Psoas muscle (tissue), 8 donors: ENCODE measurements around the gene EPHB1. TPM values are rescaled to one million over a fixed set of nuclear protein-coding genes. Genes with fewer than 3 reads are reported as not detected.

Source experiments
- ATAC-seq, 4 donors: fragments of 200-7000 bp; cut with Tn5 transposase; one replicate each; pipeline ENCODE4 v1.9.1; 2020; ENCODE audit warnings: moderate library complexity in 3 of 4, mild to moderate bottlenecking in 2 of 4
- DNase-seq, 2 donors: peaks; one replicate each; pipeline ENCODE4 v3.0.0-alpha.2; 2020
- H3K27ac ChIP-seq: fragments of 200-600 bp; one replicate; pipeline ENCODE4 v1.8.0; 2022
- H3K27me3 ChIP-seq, 3 donors: fragments of 200-600 bp in 1 of 3; one replicate each; pipeline versions ENCODE4 v1.6.1 to v1.8.0; 2013 to 2022; ENCODE audit warnings: low read length in 2 of 3, mild to moderate bottlenecking in 2 of 3, moderate library complexity in 1 of 3; ENCODE audit not compliant: insufficient read depth in 3 of 3
- H3K36me3 ChIP-seq, 2 donors: fragments of 200-600 bp in 1 of 2; one replicate each; pipeline versions ENCODE4 v1.6.1 to v1.8.0; 2013 to 2022; ENCODE audit warnings: low read depth in 1 of 2, mild to moderate bottlenecking in 1 of 2, moderate library complexity in 1 of 2; ENCODE audit not compliant: insufficient read depth in 1 of 2
- H3K4me1 ChIP-seq: fragments of 200-600 bp; one replicate; pipeline ENCODE4 v1.8.0; 2022
- H3K4me3 ChIP-seq: fragments of 200-600 bp; one replicate; pipeline ENCODE4 v1.8.0; 2022; ENCODE audit warnings: mild to moderate bottlenecking
- H3K9me3 ChIP-seq: fragments of 200-600 bp; one replicate; pipeline ENCODE4 v1.8.0; 2022
- WGBS, 3 donors: extraction: QIAGEN DNeasy Blood & Tissue Kit; methylation state at CpG; one replicate each; pipeline versions ENCODE4 v1.1.6 to v1.1.7; 2013; 5-methylcytosine and 5-hydroxymethylcytosine counted together
- intact Hi-C, 2 donors: fragments of 100-400 bp; cut with DNase I; formaldehyde crosslinking; loops; one replicate each; pipeline versions ENCODE4 v1.11.0 to v1.14.2; 2022
- polyA plus RNA-seq, 3 donors: library from polyadenylated mRNA; stranded (reverse); fragments of 200-250 nt; gene quantifications; one replicate each; pipeline ENCODE4 v1.2.3, GENCODE V29; 2013
- total RNA-seq, 4 donors: library from RNA; stranded (reverse); fragmentation: NEBNext Ultra II Directional in 2 of 4; extraction: Animal tissue kit (Norgen Biotek cat#: 25700) in 2 of 4; gene quantifications; one replicate each; pipeline versions ENCODE4 v1.2.1 to v1.2.4, GENCODE V29; 2021 to 2023
- TF ChIP-seq, protein P1 (sequence below): fragments of 200-600 bp; IDR thresholded peaks from one replicate; pipeline ENCODE4 v1.8.0; 2022; ENCODE audit warnings: antibody characterized with exemption
- donor health status: healthy with polysubstance abuse.
- donor health status: DM: no; HTN: no; CAD: no; lungs with moderate emphysema.
- donor health status: Bipolar disorder and iron deficiency.
- donor health status: healthy.
- donor health status: DM: yes; HTN: yes; CAD: no.
- donor health status: DM: no; HTN: no; CAD: no.
- donor health status: DM: no; HTN: no; CAD: no.
- donor health status: DM: yes; HTN: yes; CAD: no.

Gene EPHB1
- total and polyA plus RNA-seq, 7 donors = 0.85 to 6.3 (median 2.0) TPM

DNA sequence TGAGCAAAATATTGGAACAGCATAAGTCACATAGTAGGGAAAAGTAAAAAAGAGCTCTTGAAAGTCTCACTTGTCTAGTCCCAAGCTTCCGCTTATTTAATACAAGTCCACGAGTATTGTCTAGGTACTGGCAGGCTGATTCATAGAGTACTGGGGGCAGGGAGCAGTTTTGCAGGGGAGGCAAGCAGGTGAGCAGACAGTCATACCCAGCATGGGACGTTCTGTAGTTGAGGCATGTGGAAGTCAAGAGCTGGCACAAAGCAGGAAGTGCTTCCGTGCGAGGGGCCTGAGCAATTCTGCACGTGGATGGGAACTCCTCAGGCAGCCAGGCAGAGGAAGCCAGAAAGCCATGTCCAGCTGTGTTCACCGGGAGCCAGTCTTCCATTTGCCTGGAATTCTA lies 287.6 kb downstream of the EPHB1 start:
- WGBS, 3 donors = 64 to 72% (median 67%) methylated on average over 7 of the region's 7 CpGs
- H3K9me3 ChIP-seq = no peaks in the 10 kb centered on the region
- H3K36me3 ChIP-seq = no peaks in the 10 kb centered on the region
- DNase-seq (no peak), ATAC-seq (no peak)
- H3K27me3 ChIP-seq = peaks cover 0 to 2% (median 0%) of the 10 kb centered on the region in 3 donors
- TF ChIP-seq, protein P1, sequence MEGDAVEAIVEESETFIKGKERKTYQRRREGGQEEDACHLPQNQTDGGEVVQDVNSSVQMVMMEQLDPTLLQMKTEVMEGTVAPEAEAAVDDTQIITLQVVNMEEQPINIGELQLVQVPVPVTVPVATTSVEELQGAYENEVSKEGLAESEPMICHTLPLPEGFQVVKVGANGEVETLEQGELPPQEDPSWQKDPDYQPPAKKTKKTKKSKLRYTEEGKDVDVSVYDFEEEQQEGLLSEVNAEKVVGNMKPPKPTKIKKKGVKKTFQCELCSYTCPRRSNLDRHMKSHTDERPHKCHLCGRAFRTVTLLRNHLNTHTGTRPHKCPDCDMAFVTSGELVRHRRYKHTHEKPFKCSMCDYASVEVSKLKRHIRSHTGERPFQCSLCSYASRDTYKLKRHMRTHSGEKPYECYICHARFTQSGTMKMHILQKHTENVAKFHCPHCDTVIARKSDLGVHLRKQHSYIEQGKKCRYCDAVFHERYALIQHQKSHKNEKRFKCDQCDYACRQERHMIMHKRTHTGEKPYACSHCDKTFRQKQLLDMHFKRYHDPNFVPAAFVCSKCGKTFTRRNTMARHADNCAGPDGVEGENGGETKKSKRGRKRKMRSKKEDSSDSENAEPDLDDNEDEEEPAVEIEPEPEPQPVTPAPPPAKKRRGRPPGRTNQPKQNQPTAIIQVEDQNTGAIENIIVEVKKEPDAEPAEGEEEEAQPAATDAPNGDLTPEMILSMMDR = no peak
- no peak overlapping the region for H3K4me3 ChIP-seq
- no peak overlapping the region for H3K27ac ChIP-seq
- intact Hi-C loops = no loop called here
- H3K4me1 ChIP-seq = no peaks in the 10 kb centered on the region

DNA sequence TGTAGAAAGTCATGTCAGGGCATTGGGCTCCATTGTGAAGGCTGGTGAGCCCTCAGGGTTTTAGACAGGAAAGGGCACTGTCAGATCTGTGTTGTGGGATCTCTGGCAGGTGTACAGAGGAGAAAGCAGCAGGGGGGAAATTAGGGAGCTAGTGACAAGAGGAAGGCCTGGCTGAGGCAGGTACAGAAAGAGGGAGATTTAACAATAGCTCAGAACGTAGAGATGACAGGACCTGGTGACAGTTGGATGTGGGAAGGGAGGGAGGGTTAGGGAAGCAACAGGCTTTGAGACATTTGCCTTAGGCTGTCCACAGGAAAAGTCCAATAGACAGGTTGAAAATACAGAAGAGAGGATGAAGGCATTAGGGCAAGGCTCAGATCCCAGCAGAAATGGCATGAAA lies 288.1 kb downstream of the EPHB1 start:
- no peak for DNase-seq
- Histone ChIP-seq H3K4me1 (no peaks in the 10 kb centered on the region), H3K9me3 (no peaks in the 10 kb centered on the region), H3K27ac (no peak overlapping the region), H3K4me3 (no peak overlapping the region), H3K36me3 (no peaks in the 10 kb centered on the region), H3K27me3 (peaks cover 0 to 2% (median 0%) of the 10 kb centered on the region in 3 donors)
- WGBS, 3 donors = 80 to 98% (median 89%) methylated on average over 1 of the region's 1 CpG
- TF ChIP-seq, protein P1 = no peak
- ATAC-seq = no peak
- intact Hi-C loops = no loop called here

DNA sequence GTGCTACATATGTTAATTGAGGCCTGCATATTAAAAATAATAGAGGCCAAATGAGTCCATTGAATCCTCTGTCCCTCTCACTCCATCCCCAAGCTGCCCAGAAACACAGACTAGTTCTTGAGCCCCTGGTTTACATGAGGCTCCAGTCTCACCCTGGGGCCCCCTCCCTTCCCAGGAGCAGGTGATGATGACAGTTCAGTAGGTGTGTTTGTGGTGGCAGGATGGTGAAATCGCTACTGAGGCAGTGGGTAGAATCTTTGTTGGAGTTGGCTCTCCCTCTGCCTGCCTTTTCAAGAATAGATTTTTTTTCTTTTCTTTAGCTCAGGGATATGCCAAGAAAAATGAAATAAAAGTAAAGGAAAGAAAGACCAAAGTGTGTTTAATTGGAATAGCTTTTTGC lies 288.7 kb downstream of the EPHB1 start:
- ATAC-seq = no peak
- intact Hi-C loops = no loop called here
- H3K27me3 ChIP-seq = peaks cover 0 to 2% (median 0%) of the 10 kb centered on the region in 3 donors
- DNase-seq = no peak
- H3K4me1 ChIP-seq = no peaks in the 10 kb centered on the region
- H3K27ac ChIP-seq = no peak overlapping the region
- no peak overlapping the region for H3K4me3 ChIP-seq
- no peaks in the 10 kb centered on the region for H3K9me3 ChIP-seq
- H3K36me3 ChIP-seq = no peaks in the 10 kb centered on the region
- TF ChIP-seq, protein P1 = no peak
- 67 to 96% (median 81%) methylated on average over 1 of the region's 1 CpG for WGBS, 3 donors

DNA sequence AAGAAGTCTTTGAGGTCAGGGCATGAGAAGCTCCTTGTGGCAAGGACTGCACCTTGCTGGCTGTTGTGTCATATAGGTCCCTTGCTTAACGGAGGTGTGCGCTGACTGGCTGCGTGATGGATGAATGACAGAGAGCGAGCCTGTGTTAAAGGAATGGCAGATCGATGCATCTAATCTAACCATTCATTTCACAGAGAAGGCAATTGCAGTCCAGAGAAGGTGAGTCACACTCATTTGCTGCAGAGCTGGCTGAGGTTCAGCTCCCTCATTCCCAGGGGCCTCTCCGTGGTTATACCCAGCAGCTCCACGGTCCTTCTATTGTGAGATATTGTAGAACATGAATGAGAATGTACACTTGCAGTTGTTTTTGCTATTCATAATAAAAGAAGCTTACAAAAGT lies 289.3 kb downstream of the EPHB1 start:
- H3K4me1 ChIP-seq = no peaks in the 10 kb centered on the region
- DNase-seq = no peak
- H3K27me3 ChIP-seq = peaks cover 0 to 2% (median 0%) of the 10 kb centered on the region in 3 donors
- ATAC-seq = no peak
- TF ChIP-seq, protein P1 = no peak
- intact Hi-C loops = no loop called here
- H3K27ac ChIP-seq = no peak overlapping the region
- no peaks in the 10 kb centered on the region for H3K36me3 ChIP-seq
- no peaks in the 10 kb centered on the region for H3K9me3 ChIP-seq
- H3K4me3 ChIP-seq = no peak overlapping the region
- 66 to 79% (median 72%) methylated on average over 7 of the region's 7 CpGs for WGBS, 3 donors

DNA sequence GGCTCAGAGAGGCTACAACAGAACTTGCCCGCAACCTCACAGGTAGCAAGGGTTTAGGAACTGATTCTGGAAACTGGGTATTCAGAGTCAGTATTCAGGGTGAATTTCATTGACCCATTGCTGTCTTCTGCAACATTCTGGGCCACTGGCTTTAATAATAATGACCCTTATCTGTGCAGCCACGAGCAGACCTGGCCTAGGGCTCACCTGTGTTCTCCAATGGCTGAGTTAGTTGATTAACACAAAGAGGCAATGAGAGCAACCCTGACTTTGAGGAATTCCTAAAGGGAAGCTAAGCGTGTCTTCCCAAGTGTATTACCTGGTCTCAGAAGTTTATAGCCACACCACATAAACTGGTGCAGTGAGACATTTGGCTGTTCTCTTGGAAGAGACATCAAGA lies 289.9 kb downstream of the EPHB1 start:
- intact Hi-C loops = no loop called here
- Histone ChIP-seq H3K27ac (no peak overlapping the region), H3K27me3 (peaks cover 0 to 2% (median 0%) of the 10 kb centered on the region in 3 donors), H3K9me3 (no peaks in the 10 kb centered on the region), H3K4me1 (no peaks in the 10 kb centered on the region), H3K36me3 (no peaks in the 10 kb centered on the region), H3K4me3 (no peak overlapping the region)
- WGBS, 3 donors = 76 to 78% (median 78%) methylated on average over 3 of the region's 3 CpGs
- ATAC-seq = no peak
- TF ChIP-seq, protein P1 = no peak
- no peak for DNase-seq
